Neural cell (in vitro differentiated cells): ENCODE measurements around the gene ANKRD28. TPM values are rescaled to one million over a fixed set of nuclear protein-coding genes. Genes with fewer than 3 reads are reported as not detected.

Experiments used
- H2AFZ ChIP-seq: fragments of 200-600, 300-800 bp; sonication (generic), shearing (Covaris generic); 2 replicates; pipeline ENCODE4 v1.6.0; 2014; ENCODE audit warnings: low read depth, mild to moderate bottlenecking, antibody characterized with exemption, low read length, moderate library complexity
- H3F3A ChIP-seq: fragments of 200-600 bp; shearing (Covaris generic); 2 replicates; pipeline ENCODE4 v1.6.1; 2016; ENCODE audit warnings: mild to moderate bottlenecking, moderate library complexity, mixed read lengths, antibody characterized with exemption, low read length; ENCODE audit not compliant: insufficient read depth, poor library complexity, severe bottlenecking
- H3K27ac ChIP-seq: fragments of 200-600, 300-800 bp; sonication (generic), shearing (Covaris generic); 2 replicates; pipeline ENCODE4 v1.5.1; 2014; ENCODE audit warnings: mild to moderate bottlenecking, low read length, moderate library complexity
- H3K27me3 ChIP-seq: fragments of 300-800, 200-600 bp; sonication (generic), shearing (Covaris generic); 2 replicates; pipeline ENCODE4 v1.6.0; 2014; ENCODE audit warnings: mild to moderate bottlenecking, low read depth, low read length, moderate library complexity; ENCODE audit not compliant: insufficient read depth
- H3K36me3 ChIP-seq: fragments of 300-800, 200-600 bp; sonication (generic), shearing (Covaris generic); 2 replicates; pipeline ENCODE4 v1.5.1; 2014; ENCODE audit warnings: mild to moderate bottlenecking, antibody characterized with exemption, low read length, moderate library complexity; ENCODE audit not compliant: insufficient read depth
- H3K4me2 ChIP-seq: fragments of 300-800, 200-600 bp; sonication (generic), shearing (Covaris generic); 2 replicates; pipeline ENCODE4 v1.6.0; 2014; ENCODE audit warnings: mild to moderate bottlenecking, low read length
- H3K4me3 ChIP-seq: fragments of 300-800, 200-600 bp; sonication (generic), shearing (Covaris generic); 2 replicates; pipeline ENCODE4 v1.5.1; 2014; ENCODE audit warnings: mild to moderate bottlenecking, low read length, moderate library complexity
- H3K79me2 ChIP-seq: fragments of 200-600 bp; shearing (Covaris generic); replicated peaks from 2 replicates; pipeline ENCODE4 v1.6.0; 2014; ENCODE audit warnings: mild to moderate bottlenecking, low read length, moderate library complexity; ENCODE audit not compliant: insufficient read depth
- H3K9ac ChIP-seq: fragments of 300-800, 200-600 bp; sonication (generic), shearing (Covaris generic); 2 replicates; pipeline ENCODE4 v1.6.1; 2016; ENCODE audit warnings: mild to moderate bottlenecking, low read length, mixed read lengths
- H3K9me2 ChIP-seq: fragments of 200-600 bp; shearing (Covaris generic); 2 replicates; pipeline ENCODE4 v1.6.1; 2016; ENCODE audit warnings: mild to moderate bottlenecking, low read length, mixed read lengths; ENCODE audit not compliant: insufficient read depth
- H3K9me3 ChIP-seq: fragments of 200-600, 300-800 bp; sonication (generic), shearing (Covaris generic); 2 replicates; pipeline ENCODE4 v1.6.1; 2016; ENCODE audit warnings: mild to moderate bottlenecking, mixed run types, low read length, moderate library complexity, mixed read lengths
- H4K20me1 ChIP-seq: fragments of 200-600 bp; shearing (Covaris generic); 2 replicates; pipeline ENCODE4 v1.6.1; 2016; ENCODE audit warnings: mild to moderate bottlenecking, mixed run types; ENCODE audit not compliant: insufficient read depth
- CTCF ChIP-seq: fragments of 450-650 bp; IDR thresholded peaks from 2 replicates; pipeline ENCODE4 v1.5.1; 2014; ENCODE audit warnings: antibody characterized with exemption, mild to moderate bottlenecking, moderate library complexity; ENCODE audit not compliant: poor library complexity, severe bottlenecking
- EP300 ChIP-seq: fragments of 450-650 bp; conservative IDR thresholded peaks from 2 replicates; pipeline ENCODE4 v1.6.1; 2014; ENCODE audit warnings: antibody characterized with exemption, mild to moderate bottlenecking, moderate library complexity; ENCODE audit not compliant: poor library complexity, severe bottlenecking
- EZH2 ChIP-seq: fragments of 200-600, 300-800 bp; shearing (Covaris generic), sonication (generic); IDR thresholded peaks from 2 replicates; pipeline ENCODE4 v1.6.1; 2014; ENCODE audit warnings: antibody characterized with exemption, low read length, borderline replicate concordance, mild to moderate bottlenecking; ENCODE audit not compliant: insufficient read depth, poor library complexity, severe bottlenecking
- MXI1 ChIP-seq: fragments of 450-650 bp; conservative IDR thresholded peaks from 2 replicates; pipeline ENCODE4 v1.6.1; 2014; ENCODE audit warnings: antibody characterized with exemption, mild to moderate bottlenecking; ENCODE audit not compliant: poor library complexity, severe bottlenecking
- POLR2AphosphoS5 ChIP-seq: IDR thresholded peaks from 2 replicates; pipeline ENCODE4 v1.6.1; 2012
- RAD21 ChIP-seq: fragments of 450-650 bp; conservative IDR thresholded peaks from 2 replicates; pipeline ENCODE4 v1.6.1; 2014; ENCODE audit warnings: antibody characterized with exemption, mild to moderate bottlenecking, moderate library complexity
- REST ChIP-seq: IDR thresholded peaks from 2 replicates; pipeline ENCODE4 v1.6.1; 2012; ENCODE audit warnings: borderline replicate concordance
- SMC3 ChIP-seq: fragments of 450-650 bp; conservative IDR thresholded peaks from 2 replicates; pipeline ENCODE4 v1.6.1; 2014; ENCODE audit warnings: antibody characterized with exemption, mild to moderate bottlenecking, moderate library complexity; ENCODE audit not compliant: poor library complexity
- TAF1 ChIP-seq: IDR thresholded peaks from 2 replicates; pipeline ENCODE4 v1.6.1; 2012; ENCODE audit warnings: low read depth
- polyA minus RNA-seq: library from RNA; depleted of rRNA, polyadenylated mRNA; stranded (reverse); fragments of >200 nt; gene quantifications from 2 replicates; pipeline ENCODE4 v1.2.3, GENCODE V29; 2014
- polyA plus RNA-seq: library from polyadenylated mRNA; depleted of rRNA; stranded (reverse); fragments of >200 nt; gene quantifications from 2 replicates; pipeline ENCODE4 v1.2.3, GENCODE V29; 2014

Gene ANKRD28
- polyA plus RNA-seq (67.1 and 101 TPM in 2 replicates), polyA minus RNA-seq (122 and 131 TPM in 2 replicates)

- H3K9ac ChIP-seq, result peak within 1 kb of the TSS; percentile 56
- peak within 1 kb of the TSS; percentile 87 for H3K4me2 ChIP-seq
- TF ChIP-seq SMC3 (peak; percentile 30), CTCF (peak; percentile 63), EP300 (no peak), RAD21 (no peak), MXI1 (peak; percentile 83), POLR2AphosphoS5 (no peak), REST (no peak), TAF1 (no peak), EZH2 (no peak)
- no peaks in the 10 kb centered on the region for H3K9me3 ChIP-seq
- peak within 1 kb of the TSS; percentile 66 for H3K4me3 ChIP-seq
- no peaks in the 10 kb centered on the region for H3K9me2 ChIP-seq
- H2AFZ ChIP-seq, result no peak within 1 kb of the TSS
- H3K27ac ChIP-seq, result peak within 1 kb of the TSS; percentile 71
- no peaks in the 10 kb centered on the region for H4K20me1 ChIP-seq
- H3F3A ChIP-seq, result no peaks in the 10 kb centered on the region
- H3K27me3 ChIP-seq, result no peaks in the 10 kb centered on the region
- peaks cover 12% of the 10 kb centered on the region for H3K79me2 ChIP-seq
- no peaks in the 10 kb centered on the region for H3K36me3 ChIP-seq
Measured at GRCh38 chr3:15797642-15798303, at the start of gene ANKRD28. Gene ANKRD28, minus strand, starts transcription at chr3:15797979. Its CDS starts 1,458 bp downstream, at chr3:15796521.

- no peak overlapping the region for H3K27ac ChIP-seq
- H3K9me2 ChIP-seq, result no peaks in the 10 kb centered on the region
- H3K36me3 ChIP-seq, result no peaks in the 10 kb centered on the region
- no peaks in the 10 kb centered on the region for H4K20me1 ChIP-seq
- H3K79me2 ChIP-seq, result peaks cover 32% of the 10 kb centered on the region
- no peaks in the 10 kb centered on the region for H3F3A ChIP-seq
- H3K9me3 ChIP-seq, result no peaks in the 10 kb centered on the region
- TF ChIP-seq REST (no peak), CTCF (no peak), SMC3 (no peak), TAF1 (no peak), EZH2 (no peak), POLR2AphosphoS5 (no peak), EP300 (no peak), RAD21 (no peak), MXI1 (no peak)
- H3K4me2 ChIP-seq, result no peak overlapping the region
- no peaks in the 10 kb centered on the region for H3K27me3 ChIP-seq
- no peak overlapping the region for H2AFZ ChIP-seq
- no peak overlapping the region for H3K4me3 ChIP-seq
- H3K9ac ChIP-seq, result no peak overlapping the region
Measured at GRCh38 chr3:15847239-15847638, 49.5 kb upstream of the ANKRD28 start.
